Brain microvascular endothelial cell (primary cell): Measurements from ENCODE around the gene CIAO3.

Experiments used
- DNase-seq: peaks from one replicate; pipeline ENCODE4 v3.0.0-alpha.2; 2020
- H3K27ac ChIP-seq: fragments of 250-450 bp; sonication (Bioruptor Pico); 2 replicates; pipeline ENCODE4 v1.5.1; 2020; ENCODE audit warnings: mild to moderate bottlenecking, moderate library complexity
- H3K27me3 ChIP-seq: fragments of 250-450 bp; sonication (Bioruptor Pico); replicated peaks from 2 replicates; pipeline ENCODE4 v1.5.1; 2020; ENCODE audit warnings: mild to moderate bottlenecking
- H3K36me3 ChIP-seq: fragments of 250-450 bp; sonication (Bioruptor Pico); replicated peaks from 2 replicates; pipeline ENCODE4 v1.5.1; 2020; ENCODE audit warnings: mild to moderate bottlenecking
- H3K4me3 ChIP-seq: 2 replicates; pipeline ENCODE4 v1.5.1; 2011; ENCODE audit warnings: low read depth, mild to moderate bottlenecking, control low read depth, low read length, moderate library complexity
- CTCF ChIP-seq: IDR thresholded peaks from 2 replicates; pipeline ENCODE4 v1.5.1; 2011; ENCODE audit warnings: low read depth, mild to moderate bottlenecking, moderate library complexity, low read length, control low read depth, inconsistent platforms; ENCODE audit errors: missing control alignments
- in situ Hi-C: cut with HindIII; loops from 2 replicates; pipeline ENCODE4 v1.10.0; 2017; ENCODE audit warnings: low sequenced_read_pairs, low pct_ligation_motif_present

Gene CIAO3

GRCh38 chr16:740764-741505 lies at the start of gene CIAO3:
Gene CIAO3 (minus strand): TSS chr16:740997. CDS start chr16:740985, 12 bp downstream.
- in situ Hi-C loops = no loop called here
- peak within 1 kb of the TSS; percentile 79 for H3K4me3 ChIP-seq
- H3K27me3 ChIP-seq = no peaks in the 10 kb centered on the region
- TF ChIP-seq CTCF = peak; percentile 58
- H3K36me3 ChIP-seq = peaks cover 7% of the 10 kb centered on the region
- no peak within 1 kb of the TSS for H3K27ac ChIP-seq
- DNase-seq = peak; percentile 78

GRCh38 chr16:790086-790485 lies 49.3 kb upstream of the CIAO3 start:
- Histone ChIP-seq H3K36me3 (peaks cover 16% of the 10 kb centered on the region), H3K4me3 (no peak overlapping the region)
- in situ Hi-C loops = no loop called here

GRCh38 chr16:789191-789850 lies 48.5 kb upstream of the CIAO3 start:
- TF ChIP-seq CTCF = no peak
- no peak for DNase-seq
- in situ Hi-C loops = no loop called here
- H3K36me3 ChIP-seq = peaks cover 16% of the 10 kb centered on the region
- H3K27me3 ChIP-seq = no peaks in the 10 kb centered on the region
- H3K27ac ChIP-seq = no peak overlapping the region
- H3K4me3 ChIP-seq = peak overlapping the region; percentile 79

More at GRCh38 chr16:790086-790485, 49.3 kb upstream of the CIAO3 start:
- Histone ChIP-seq H3K27me3 (no peaks in the 10 kb centered on the region), H3K27ac (no peak overlapping the region)
- no peak for DNase-seq
- TF ChIP-seq CTCF = no peak

GRCh38 chr16:788399-789126 lies 47.8 kb upstream of the CIAO3 start, which contains the start of gene CHTF18:
Gene CHTF18 (plus strand): TSS chr16:788620. CDS start chr16:788685, 65 bp downstream.
- Histone ChIP-seq H3K27me3 (no peaks in the 10 kb centered on the region), H3K4me3 (peak within 1 kb of the TSS; percentile 89), H3K36me3 (peaks cover 16% of the 10 kb centered on the region), H3K27ac (peak within 1 kb of the TSS; percentile 49)
- in situ Hi-C loops = no loop called here
- peak; percentile 83 for DNase-seq
- no peak for TF ChIP-seq CTCF

GRCh38 chr16:787978-788398 lies 47.2 kb upstream of the CIAO3 start, which contains the start of gene RPUSD1:
Gene RPUSD1 (minus strand): TSS chr16:788381. CDS start chr16:787737, 644 bp downstream.
- TF ChIP-seq CTCF = peak; percentile 7
- peaks cover 16% of the 10 kb centered on the region for H3K36me3 ChIP-seq
- no peak for DNase-seq
- peak within 1 kb of the TSS; percentile 49 for H3K27ac ChIP-seq
- H3K27me3 ChIP-seq = no peaks in the 10 kb centered on the region
- in situ Hi-C loops = no loop called here
- peak within 1 kb of the TSS; percentile 89 for H3K4me3 ChIP-seq
